ENCODE measurements around the gene HDAC11. TPM values are rescaled to one million over a fixed set of nuclear protein-coding genes. Genes with fewer than 3 reads are reported as not detected.

HDAC11 gene
- total and polyA plus RNA-seq, 2 of the 13 experiments (the other 11 are each of a cell fraction or from before 2014, with no cell fraction given) = 13.7 to 33.1 TPM

GRCh38 chr3:13484851-13485590, 4.9 kb downstream of the HDAC11 start (continued):
- TF ChIP-seq PHF21A (CRISPR knock-in tag; IDR thresholded peaks at IDR 0.05) = peak; percentile 89
- TF ChIP-seq, protein P1, sequence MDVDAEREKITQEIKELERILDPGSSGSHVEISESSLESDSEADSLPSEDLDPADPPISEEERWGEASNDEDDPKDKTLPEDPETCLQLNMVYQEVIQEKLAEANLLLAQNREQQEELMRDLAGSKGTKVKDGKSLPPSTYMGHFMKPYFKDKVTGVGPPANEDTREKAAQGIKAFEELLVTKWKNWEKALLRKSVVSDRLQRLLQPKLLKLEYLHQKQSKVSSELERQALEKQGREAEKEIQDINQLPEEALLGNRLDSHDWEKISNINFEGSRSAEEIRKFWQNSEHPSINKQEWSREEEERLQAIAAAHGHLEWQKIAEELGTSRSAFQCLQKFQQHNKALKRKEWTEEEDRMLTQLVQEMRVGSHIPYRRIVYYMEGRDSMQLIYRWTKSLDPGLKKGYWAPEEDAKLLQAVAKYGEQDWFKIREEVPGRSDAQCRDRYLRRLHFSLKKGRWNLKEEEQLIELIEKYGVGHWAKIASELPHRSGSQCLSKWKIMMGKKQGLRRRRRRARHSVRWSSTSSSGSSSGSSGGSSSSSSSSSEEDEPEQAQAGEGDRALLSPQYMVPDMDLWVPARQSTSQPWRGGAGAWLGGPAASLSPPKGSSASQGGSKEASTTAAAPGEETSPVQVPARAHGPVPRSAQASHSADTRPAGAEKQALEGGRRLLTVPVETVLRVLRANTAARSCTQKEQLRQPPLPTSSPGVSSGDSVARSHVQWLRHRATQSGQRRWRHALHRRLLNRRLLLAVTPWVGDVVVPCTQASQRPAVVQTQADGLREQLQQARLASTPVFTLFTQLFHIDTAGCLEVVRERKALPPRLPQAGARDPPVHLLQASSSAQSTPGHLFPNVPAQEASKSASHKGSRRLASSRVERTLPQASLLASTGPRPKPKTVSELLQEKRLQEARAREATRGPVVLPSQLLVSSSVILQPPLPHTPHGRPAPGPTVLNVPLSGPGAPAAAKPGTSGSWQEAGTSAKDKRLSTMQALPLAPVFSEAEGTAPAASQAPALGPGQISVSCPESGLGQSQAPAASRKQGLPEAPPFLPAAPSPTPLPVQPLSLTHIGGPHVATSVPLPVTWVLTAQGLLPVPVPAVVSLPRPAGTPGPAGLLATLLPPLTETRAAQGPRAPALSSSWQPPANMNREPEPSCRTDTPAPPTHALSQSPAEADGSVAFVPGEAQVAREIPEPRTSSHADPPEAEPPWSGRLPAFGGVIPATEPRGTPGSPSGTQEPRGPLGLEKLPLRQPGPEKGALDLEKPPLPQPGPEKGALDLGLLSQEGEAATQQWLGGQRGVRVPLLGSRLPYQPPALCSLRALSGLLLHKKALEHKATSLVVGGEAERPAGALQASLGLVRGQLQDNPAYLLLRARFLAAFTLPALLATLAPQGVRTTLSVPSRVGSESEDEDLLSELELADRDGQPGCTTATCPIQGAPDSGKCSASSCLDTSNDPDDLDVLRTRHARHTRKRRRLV (CRISPR knock-in tag; IDR thresholded peaks at IDR 0.05) = 0 out of 2 replicates have a peak, but pooled peaks have one; percentile 32
- no peak for TF ChIP-seq RBM39 (IDR thresholded peaks at IDR 0.05; ENCODE audit: low read depth, low read length, poor library complexity, severe bottlenecking)
- TF ChIP-seq, protein P2, sequence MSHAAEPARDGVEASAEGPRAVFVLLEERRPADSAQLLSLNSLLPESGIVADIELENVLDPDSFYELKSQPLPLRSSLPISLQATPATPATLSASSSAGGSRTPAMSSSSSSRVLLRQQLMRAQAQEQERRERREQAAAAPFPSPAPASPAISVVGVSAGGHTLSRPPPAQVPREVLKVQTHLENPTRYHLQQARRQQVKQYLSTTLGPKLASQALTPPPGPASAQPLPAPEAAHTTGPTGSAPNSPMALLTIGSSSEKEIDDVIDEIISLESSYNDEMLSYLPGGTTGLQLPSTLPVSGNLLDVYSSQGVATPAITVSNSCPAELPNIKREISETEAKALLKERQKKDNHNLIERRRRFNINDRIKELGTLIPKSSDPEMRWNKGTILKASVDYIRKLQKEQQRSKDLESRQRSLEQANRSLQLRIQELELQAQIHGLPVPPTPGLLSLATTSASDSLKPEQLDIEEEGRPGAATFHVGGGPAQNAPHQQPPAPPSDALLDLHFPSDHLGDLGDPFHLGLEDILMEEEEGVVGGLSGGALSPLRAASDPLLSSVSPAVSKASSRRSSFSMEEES (CRISPR knock-in tag; IDR thresholded peaks at IDR 0.05) = peak; percentile 76
- no peak for TF ChIP-seq ZNF101 (CRISPR knock-in tag; IDR thresholded peaks at IDR 0.05; ENCODE audit: borderline replicate concordance, low read depth)
- peak; percentile 92 for TF ChIP-seq ZNF431 (CRISPR knock-in tag; IDR thresholded peaks at IDR 0.05; ENCODE audit: borderline replicate concordance, low read depth)
- TF ChIP-seq ZZZ3 (CRISPR knock-in tag; IDR thresholded peaks at IDR 0.05; ENCODE audit: borderline replicate concordance) = no peak
- no peak for TF ChIP-seq SMC3 (IDR thresholded peaks at IDR 0.05; ENCODE audit: low read length)
- peak; percentile 65; the same call in 1 of the 2 replicates for TF ChIP-seq SMYD3 (CRISPR knock-in tag; IDR thresholded peaks at IDR 0.05)
- TF ChIP-seq, protein P3, sequence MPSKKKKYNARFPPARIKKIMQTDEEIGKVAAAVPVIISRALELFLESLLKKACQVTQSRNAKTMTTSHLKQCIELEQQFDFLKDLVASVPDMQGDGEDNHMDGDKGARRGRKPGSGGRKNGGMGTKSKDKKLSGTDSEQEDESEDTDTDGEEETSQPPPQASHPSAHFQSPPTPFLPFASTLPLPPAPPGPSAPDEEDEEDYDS (CRISPR knock-in tag; IDR thresholded peaks at IDR 0.05) = peak; percentile 67; the same call in 1 of the 2 replicates
- TF ChIP-seq ZNF75D (CRISPR knock-in tag; IDR thresholded peaks at IDR 0.05; ENCODE audit: borderline replicate concordance) = no peak
- peak; percentile 52; the same call in 1 of the 2 replicates for TF ChIP-seq ZNF652 (CRISPR knock-in tag; IDR thresholded peaks at IDR 0.05; ENCODE audit: borderline replicate concordance, low read depth)
- TF ChIP-seq, protein P4, sequence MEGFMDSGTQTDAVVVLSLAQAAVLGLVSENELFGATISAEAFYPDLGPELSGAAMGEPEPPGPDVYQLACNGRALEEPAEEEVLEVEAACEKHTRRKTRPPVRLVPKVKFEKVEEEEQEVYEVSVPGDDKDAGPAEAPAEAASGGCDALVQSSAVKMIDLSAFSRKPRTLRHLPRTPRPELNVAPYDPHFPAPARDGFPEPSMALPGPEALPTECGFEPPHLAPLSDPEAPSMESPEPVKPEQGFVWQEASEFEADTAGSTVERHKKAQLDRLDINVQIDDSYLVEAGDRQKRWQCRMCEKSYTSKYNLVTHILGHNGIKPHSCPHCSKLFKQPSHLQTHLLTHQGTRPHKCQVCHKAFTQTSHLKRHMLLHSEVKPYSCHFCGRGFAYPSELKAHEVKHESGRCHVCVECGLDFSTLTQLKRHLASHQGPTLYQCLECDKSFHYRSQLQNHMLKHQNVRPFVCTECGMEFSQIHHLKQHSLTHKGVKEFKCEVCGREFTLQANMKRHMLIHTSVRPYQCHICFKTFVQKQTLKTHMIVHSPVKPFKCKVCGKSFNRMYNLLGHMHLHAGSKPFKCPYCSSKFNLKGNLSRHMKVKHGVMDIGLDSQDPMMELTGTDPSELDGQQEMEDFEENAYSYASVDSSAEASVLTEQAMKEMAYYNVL (CRISPR knock-in tag; IDR thresholded peaks at IDR 0.05; ENCODE audit: borderline replicate concordance) = peak; percentile 82; the same call in 1 of the 2 replicates
- no peak for TF ChIP-seq ZNF329 (CRISPR knock-in tag; IDR thresholded peaks at IDR 0.05; ENCODE audit: low read depth)
- TF ChIP-seq HNRNPL (IDR thresholded peaks at IDR 0.05; ENCODE audit: low read depth, low read length) = 0 out of 2 replicates have a peak, but pooled peaks have one; percentile 50
- TF ChIP-seq ZNF260 (CRISPR knock-in tag; IDR thresholded peaks at IDR 0.05; ENCODE audit: borderline replicate concordance, low read depth) = no peak
- no peak for TF ChIP-seq MED13 (CRISPR knock-in tag; IDR thresholded peaks at IDR 0.05)

Data from HepG2 (cell line).